Measurements from ENCODE around the gene CUX1.

Gene CUX1

GRCh38 chr7:102279537-102280400 lies 462.3 kb downstream of the CUX1 start (continued):
- TF ChIP-seq HOXA7 (CRISPR knock-in tag; IDR thresholded peaks at IDR 0.05; ENCODE audit: borderline replicate concordance): no peak
- no peak for TF ChIP-seq ZNF302 (tag by site-specific recombination; IDR thresholded peaks at IDR 0.05; ENCODE audit: low read depth)
- TF ChIP-seq ZFP3 (tag by site-specific recombination; IDR thresholded peaks at IDR 0.05; ENCODE audit: low read depth): no peak
- TF ChIP-seq PRDM1 (tag by site-specific recombination; IDR thresholded peaks at IDR 0.05): no peak
- 0 out of 2 replicates have a peak, but pooled peaks have one; percentile 9 for TF ChIP-seq ZNF600 (tag by site-specific recombination; IDR thresholded peaks at IDR 0.05)
- no peak for TF ChIP-seq FEZF1 (tag by site-specific recombination; IDR thresholded peaks at IDR 0.05)
- 0 out of 2 replicates have a peak, but pooled peaks have one; percentile 24 for TF ChIP-seq ZNF501 (tag by site-specific recombination; IDR thresholded peaks at IDR 0.05)
- TF ChIP-seq KLF8 (tag by site-specific recombination; IDR thresholded peaks at IDR 0.05): peak; percentile 81
- TF ChIP-seq ZNF426 (tag by site-specific recombination; IDR thresholded peaks at IDR 0.05): no peak
- no peak for TF ChIP-seq YY1 (tag by site-specific recombination; IDR thresholded peaks at IDR 0.05)
- TF ChIP-seq ZNF2 (tag by site-specific recombination; IDR thresholded peaks at IDR 0.05): peak; percentile 30; the same call in 1 of the 2 replicates
- peak; percentile 92 for TF ChIP-seq CTCF (tag by site-specific recombination; IDR thresholded peaks at IDR 0.05)
- peak; percentile 64 for TF ChIP-seq KLF1 (tag by site-specific recombination; IDR thresholded peaks at IDR 0.05)
- TF ChIP-seq IKZF3 (tag by site-specific recombination; IDR thresholded peaks at IDR 0.05): no peak
- TF ChIP-seq PATZ1 (tag by site-specific recombination; IDR thresholded peaks at IDR 0.05): peak; percentile 97
- no peak for TF ChIP-seq ZNF510 (tag by site-specific recombination; IDR thresholded peaks at IDR 0.05; ENCODE audit: insufficient replicate concordance)
- no peak for TF ChIP-seq ZBTB8A (tag by site-specific recombination; IDR thresholded peaks at IDR 0.05)
- no peak for TF ChIP-seq ZNF837 (tag by site-specific recombination; IDR thresholded peaks at IDR 0.05)
- TF ChIP-seq KLF9 (tag by site-specific recombination; IDR thresholded peaks at IDR 0.05; ENCODE audit: low read depth): peak; percentile 74
- TF ChIP-seq ZNF292 (tag by site-specific recombination; IDR thresholded peaks at IDR 0.05; ENCODE audit: borderline replicate concordance, low read depth): no peak
- TF ChIP-seq ZNF132 (tag by site-specific recombination; IDR thresholded peaks at IDR 0.05; ENCODE audit: borderline replicate concordance): no peak
- TF ChIP-seq ZSCAN23 (tag by site-specific recombination; IDR thresholded peaks at IDR 0.05): no peak
- no peak for TF ChIP-seq ZNF473 (tag by site-specific recombination; IDR thresholded peaks at IDR 0.05)
- TF ChIP-seq ZSCAN16 (tag by site-specific recombination; IDR thresholded peaks at IDR 0.05): no peak
- no peak for TF ChIP-seq ZNF133 (tag by site-specific recombination; IDR thresholded peaks at IDR 0.05)
- TF ChIP-seq ZNF626 (tag by site-specific recombination; IDR thresholded peaks at IDR 0.05): no peak
- TF ChIP-seq ZNF768 (tag by site-specific recombination; IDR thresholded peaks at IDR 0.05): no peak
- TF ChIP-seq ZNF404 (tag by site-specific recombination; IDR thresholded peaks at IDR 0.05): no peak
- TF ChIP-seq BCL11A (tag by site-specific recombination; IDR thresholded peaks at IDR 0.05; ENCODE audit: low read depth): no peak
- no peak for TF ChIP-seq PRDM10 (tag by site-specific recombination; IDR thresholded peaks at IDR 0.05)
- no peak for TF ChIP-seq ATF2 (tag by site-specific recombination; IDR thresholded peaks at IDR 0.05; ENCODE audit: low read depth)
- TF ChIP-seq ZNF610 (tag by site-specific recombination; IDR thresholded peaks at IDR 0.05; ENCODE audit: borderline replicate concordance): no peak
